Suprapubic skin (tissue), 3 donors: ENCODE measurements around the gene RIPOR3.
"Not testable (repeated sequence)": the region's sequence is repeated elsewhere in the genome, so short reads cannot be mapped to it uniquely, and the experiment has no call there.

Source experiments
- EP300 ChIP-seq: sonication (generic); formaldehyde crosslinking; IDR thresholded peaks from one replicate; pipeline ENCODE4 v1.6.1; 2017; ENCODE audit warnings: antibody characterized with exemption
- POLR2A ChIP-seq, 2 donors: fragments of 450-650 bp; IDR thresholded peaks; one replicate each; pipeline ENCODE4 v1.6.1; 2017; ENCODE audit warnings: antibody characterized with exemption in 2 of 2, mild to moderate bottlenecking in 2 of 2, moderate library complexity in 2 of 2
- TF ChIP-seq, protein P1 (sequence below), 2 donors: fragments of 200-600 bp in 1 of 2; fragments of 450-650 bp in 1 of 2; sonication (generic) in 1 of 2; IDR thresholded peaks; one replicate each; pipeline ENCODE4 v1.5.1; 2016 to 2019; ENCODE audit warnings: antibody characterized with exemption in 2 of 2, mild to moderate bottlenecking in 1 of 2, moderate library complexity in 1 of 2

DNA sequence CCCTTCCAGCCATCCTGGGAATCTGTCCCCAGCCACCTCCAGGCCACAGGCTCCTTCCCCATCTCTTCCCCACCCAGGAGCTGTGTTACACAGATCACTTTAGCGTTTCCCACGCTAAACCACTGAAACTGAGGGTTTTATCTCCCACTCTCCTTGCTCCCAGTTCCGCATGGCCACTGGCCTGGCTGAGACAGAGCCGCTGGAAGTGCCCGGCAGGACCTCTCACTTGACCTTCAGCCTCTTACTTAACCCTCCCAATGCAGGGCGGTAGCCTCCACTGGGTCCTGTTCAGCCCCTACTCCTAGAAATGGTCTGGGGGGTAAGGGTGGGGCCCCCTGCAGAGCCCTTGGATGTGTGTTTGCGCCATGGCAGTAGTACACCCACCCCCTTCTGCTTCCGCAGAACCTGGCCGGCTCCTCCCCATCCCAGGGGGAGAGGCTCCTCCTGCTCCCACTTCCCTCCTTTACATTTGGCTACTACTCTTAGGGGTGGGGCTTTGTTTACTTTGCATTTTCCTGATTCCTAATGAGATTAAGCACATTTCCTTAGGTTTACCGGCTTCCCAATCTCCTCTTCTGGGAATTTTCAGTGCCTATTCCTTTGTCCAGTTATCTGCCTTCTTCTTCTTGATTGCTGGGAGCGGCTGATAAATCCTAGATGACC, 49.6 kb downstream of the RIPOR3 start:
- TF ChIP-seq EP300; POLR2A (IDR thresholded peaks at IDR 0.05): not testable (repeated sequence)
- TF ChIP-seq, protein P1, sequence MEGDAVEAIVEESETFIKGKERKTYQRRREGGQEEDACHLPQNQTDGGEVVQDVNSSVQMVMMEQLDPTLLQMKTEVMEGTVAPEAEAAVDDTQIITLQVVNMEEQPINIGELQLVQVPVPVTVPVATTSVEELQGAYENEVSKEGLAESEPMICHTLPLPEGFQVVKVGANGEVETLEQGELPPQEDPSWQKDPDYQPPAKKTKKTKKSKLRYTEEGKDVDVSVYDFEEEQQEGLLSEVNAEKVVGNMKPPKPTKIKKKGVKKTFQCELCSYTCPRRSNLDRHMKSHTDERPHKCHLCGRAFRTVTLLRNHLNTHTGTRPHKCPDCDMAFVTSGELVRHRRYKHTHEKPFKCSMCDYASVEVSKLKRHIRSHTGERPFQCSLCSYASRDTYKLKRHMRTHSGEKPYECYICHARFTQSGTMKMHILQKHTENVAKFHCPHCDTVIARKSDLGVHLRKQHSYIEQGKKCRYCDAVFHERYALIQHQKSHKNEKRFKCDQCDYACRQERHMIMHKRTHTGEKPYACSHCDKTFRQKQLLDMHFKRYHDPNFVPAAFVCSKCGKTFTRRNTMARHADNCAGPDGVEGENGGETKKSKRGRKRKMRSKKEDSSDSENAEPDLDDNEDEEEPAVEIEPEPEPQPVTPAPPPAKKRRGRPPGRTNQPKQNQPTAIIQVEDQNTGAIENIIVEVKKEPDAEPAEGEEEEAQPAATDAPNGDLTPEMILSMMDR (IDR thresholded peaks at IDR 0.05), result not testable (repeated sequence)
